ENCODE data around the gene UNC79. TPM values are rescaled to one million over a fixed set of nuclear protein-coding genes. Genes with fewer than 3 reads are reported as not detected.

UNC79 gene
- total and polyA plus RNA-seq, 5 donors from 2014 or later: not detected

DNA sequence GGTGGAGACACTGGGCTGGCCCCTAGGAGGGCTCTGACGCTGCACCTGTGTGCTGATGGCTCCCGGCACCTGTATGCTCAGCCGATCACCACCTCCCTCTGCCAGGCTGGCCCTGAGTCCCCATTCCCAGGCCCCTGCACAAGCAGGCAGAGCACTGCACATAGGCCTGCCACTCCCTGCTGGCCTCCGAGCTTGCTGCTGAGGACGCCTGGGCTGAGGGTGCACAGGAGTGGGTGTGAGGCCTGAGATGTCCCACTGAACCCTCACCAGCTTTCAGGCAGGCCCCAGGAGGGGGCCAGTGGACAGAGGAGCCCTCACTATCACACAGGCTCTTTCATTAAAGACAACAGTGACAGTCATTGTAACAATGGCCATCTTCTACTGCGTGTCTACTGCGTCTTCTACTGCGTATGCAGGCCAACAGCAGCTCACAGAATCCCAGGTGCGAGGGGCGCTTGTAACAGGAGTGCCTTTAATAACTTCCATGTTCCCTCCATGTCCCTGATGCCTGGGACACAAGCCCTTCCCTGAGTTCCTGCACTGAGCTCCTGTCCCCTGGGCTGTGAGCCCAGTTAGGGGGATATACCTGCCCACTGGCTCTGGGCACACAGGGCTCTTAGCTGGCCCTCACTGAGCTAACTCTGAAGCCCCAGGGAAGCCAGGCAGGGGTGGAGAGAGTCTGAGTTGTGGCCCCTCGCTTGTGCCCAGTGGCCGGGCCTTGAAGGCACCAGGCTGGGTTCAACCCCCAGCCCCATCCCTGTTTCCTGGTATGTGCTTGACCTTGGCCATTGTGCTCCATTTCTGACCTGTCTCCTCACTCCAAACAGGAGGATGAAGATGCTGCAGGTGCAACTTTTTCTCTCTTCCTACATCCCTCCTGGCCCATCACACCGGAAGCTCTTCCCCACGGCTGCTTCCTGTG lies 286.3 kb downstream of the UNC79 start:
- no peaks in the 10 kb centered on the region for H3K9me3 ChIP-seq (ENCODE audit: control insufficient read depth in 2 of 2, low read length in 2 of 2)
- no peaks in the 10 kb centered on the region for H3K4me1 ChIP-seq (ENCODE audit: control insufficient read depth, insufficient read depth, low read length, poor library complexity, severe bottlenecking)
- Mint-ChIP-seq H3K27me3 (peaks cover 11% of the 10 kb centered on the region), H3K9me3 (no peaks in the 10 kb centered on the region), H3K36me3 (peaks cover 5% of the 10 kb centered on the region), H3K4me3 (no peak overlapping the region), H3K4me1 (no peaks in the 10 kb centered on the region), H3K27ac (no peak overlapping the region)
- DNase-seq (no peak), ATAC-seq (ENCODE audit: low read depth in 2 of 2) (no peak)
- H3K4me3 ChIP-seq (ENCODE audit: low read depth, low read length): no peak overlapping the region
- no peaks in the 10 kb centered on the region for H3K27me3 ChIP-seq (ENCODE audit: control insufficient read depth, insufficient read depth, low read length)
- no peaks in the 10 kb centered on the region for H3K36me3 ChIP-seq (ENCODE audit: control insufficient read depth, insufficient read depth, low read length)
- H3K27ac ChIP-seq (ENCODE audit: insufficient read depth, low read length, poor library complexity, severe bottlenecking): no peak overlapping the region

DNA sequence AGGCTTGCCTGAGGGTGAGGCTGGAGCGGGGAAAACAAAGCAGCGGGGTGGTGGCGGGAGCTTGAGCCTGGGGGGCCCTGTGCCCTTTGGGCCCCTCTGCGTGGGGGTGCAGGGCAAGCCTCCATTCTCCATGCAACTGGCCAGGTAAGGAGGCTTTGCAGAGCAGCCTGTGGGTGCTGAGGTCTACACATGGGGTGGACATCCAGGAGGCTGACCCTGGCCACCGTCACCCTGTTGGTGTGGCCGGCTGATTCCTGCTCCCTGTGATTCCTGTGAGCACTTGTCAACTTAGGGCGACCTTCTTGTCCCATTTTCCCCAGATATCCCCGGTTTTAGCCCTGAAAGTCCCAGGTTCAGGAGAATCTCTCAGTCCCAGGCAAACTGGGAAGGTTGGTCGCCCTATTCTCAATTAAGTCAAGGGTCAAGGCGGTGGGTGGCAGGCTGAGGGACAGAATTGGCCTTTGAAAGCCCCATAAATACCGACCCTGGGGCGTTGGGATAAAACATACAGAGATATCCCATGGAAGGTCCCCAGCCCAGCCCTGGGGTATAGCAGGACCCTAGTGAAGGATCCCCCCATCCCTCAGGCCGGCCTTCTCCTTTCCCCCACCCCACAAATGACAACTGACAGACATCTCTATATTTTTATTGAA lies 287.1 kb downstream of the UNC79 start:
- H3K36me3 ChIP-seq (ENCODE audit: control insufficient read depth, insufficient read depth, low read length): no peaks in the 10 kb centered on the region
- peaks cover 0 to 3% (median 0%) of the 10 kb centered on the region in 7 donors for H3K9me3 Mint-ChIP-seq
- no peaks in the 10 kb centered on the region for H3K4me1 ChIP-seq (ENCODE audit: control insufficient read depth, insufficient read depth, low read length, poor library complexity, severe bottlenecking)
- peaks cover 11% of the 10 kb centered on the region for H3K27me3 Mint-ChIP-seq
- ATAC-seq (ENCODE audit: low read depth in 2 of 2): no peak
- peaks cover 5% of the 10 kb centered on the region for H3K36me3 Mint-ChIP-seq
- H3K27ac Mint-ChIP-seq: no peak overlapping the region
- no peak overlapping the region for H3K4me3 Mint-ChIP-seq
- H3K27me3 ChIP-seq (ENCODE audit: control insufficient read depth, insufficient read depth, low read length): no peaks in the 10 kb centered on the region
- no peak overlapping the region for H3K27ac ChIP-seq (ENCODE audit: insufficient read depth, low read length, poor library complexity, severe bottlenecking)
- no peak overlapping the region for H3K4me3 ChIP-seq (ENCODE audit: low read depth, low read length)
- no peaks in the 10 kb centered on the region for H3K9me3 ChIP-seq (ENCODE audit: control insufficient read depth in 2 of 2, low read length in 2 of 2)
- H3K4me1 Mint-ChIP-seq: no peaks in the 10 kb centered on the region
- DNase-seq: no peak

DNA sequence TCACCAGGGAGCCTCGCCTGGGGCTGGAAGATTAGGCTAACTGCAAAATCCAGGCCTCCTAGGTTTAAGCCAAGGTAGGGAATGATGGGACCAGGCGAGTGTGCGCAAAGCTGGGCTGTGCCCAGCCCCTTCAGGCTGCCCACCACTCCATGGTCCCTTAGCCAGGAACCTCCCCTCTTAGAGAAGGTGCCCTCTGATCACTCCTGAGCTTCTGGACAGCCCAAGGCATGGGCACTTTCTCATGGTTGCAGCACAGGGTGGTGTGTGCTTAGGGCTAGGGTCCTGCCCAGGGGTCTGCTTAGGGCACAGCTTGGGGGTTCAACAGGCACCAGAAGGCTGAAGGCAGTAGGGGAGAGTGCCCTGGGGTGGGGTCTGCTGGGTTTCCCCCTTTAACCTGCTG lies 288.5 kb downstream of the UNC79 start:
- ATAC-seq (ENCODE audit: low read depth in 2 of 2): no peak
- Histone ChIP-seq H3K36me3 (ENCODE audit: control insufficient read depth, insufficient read depth, low read length) (no peaks in the 10 kb centered on the region), H3K4me1 (ENCODE audit: control insufficient read depth, insufficient read depth, low read length, poor library complexity, severe bottlenecking) (no peaks in the 10 kb centered on the region), H3K27me3 (ENCODE audit: control insufficient read depth, insufficient read depth, low read length) (no peaks in the 10 kb centered on the region), H3K27ac (ENCODE audit: insufficient read depth, low read length, poor library complexity, severe bottlenecking) (no peak overlapping the region), H3K4me3 (ENCODE audit: low read depth, low read length) (no peak overlapping the region), H3K9me3 (ENCODE audit: control insufficient read depth in 2 of 2, low read length in 2 of 2) (no peaks in the 10 kb centered on the region)
- Mint-ChIP-seq H3K4me1 (no peaks in the 10 kb centered on the region), H3K4me3 (no peak overlapping the region), H3K36me3 (peaks cover 5% of the 10 kb centered on the region), H3K27me3 (peaks cover 10% of the 10 kb centered on the region), H3K9me3 (peaks cover 0 to 3% (median 0%) of the 10 kb centered on the region in 7 donors), H3K27ac (no peak overlapping the region)
- no peak for DNase-seq

DNA sequence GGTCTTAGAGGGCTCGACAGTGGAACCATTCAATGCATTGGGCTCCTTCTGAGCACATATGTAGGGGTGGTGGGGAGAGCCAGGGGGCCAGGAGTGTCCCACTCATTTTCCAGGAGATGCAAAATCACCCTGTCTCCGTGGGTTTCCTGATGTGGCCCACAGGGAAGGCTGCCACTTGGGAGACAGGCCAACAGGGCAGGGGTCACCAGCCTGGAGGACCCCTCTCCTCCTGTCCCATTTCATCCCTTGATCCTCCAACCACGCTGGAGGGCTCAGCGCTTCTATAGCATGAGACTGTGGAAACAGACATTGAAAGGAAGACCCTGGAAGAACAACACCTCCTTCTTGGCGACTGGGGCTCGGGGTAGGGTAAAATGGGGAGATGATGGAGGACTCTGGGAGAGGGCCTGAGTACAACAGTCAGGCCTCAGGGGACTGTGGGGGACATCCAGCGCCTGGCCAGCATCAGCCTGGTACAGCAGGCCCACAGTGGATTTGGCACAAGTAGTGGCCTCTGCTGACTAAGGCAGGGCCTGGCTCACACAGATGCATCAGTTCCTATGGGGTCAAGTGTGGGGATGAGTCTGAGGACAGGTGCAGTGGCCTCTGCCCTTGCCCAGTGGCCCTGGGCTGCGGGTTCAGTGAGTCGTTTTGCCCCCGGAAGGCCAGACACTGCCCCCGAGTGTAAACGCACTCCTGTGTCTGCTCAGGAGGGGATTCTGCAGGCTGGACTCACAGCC lies 289.5 kb downstream of the UNC79 start:
- Histone ChIP-seq H3K4me3 (ENCODE audit: low read depth, low read length) (no peak overlapping the region), H3K27me3 (ENCODE audit: control insufficient read depth, insufficient read depth, low read length) (no peaks in the 10 kb centered on the region), H3K36me3 (ENCODE audit: control insufficient read depth, insufficient read depth, low read length) (no peaks in the 10 kb centered on the region), H3K9me3 (ENCODE audit: control insufficient read depth in 2 of 2, low read length in 2 of 2) (no peaks in the 10 kb centered on the region), H3K27ac (ENCODE audit: insufficient read depth, low read length, poor library complexity, severe bottlenecking) (no peak overlapping the region), H3K4me1 (ENCODE audit: control insufficient read depth, insufficient read depth, low read length, poor library complexity, severe bottlenecking) (no peaks in the 10 kb centered on the region)
- H3K27ac Mint-ChIP-seq: no peak overlapping the region
- ATAC-seq (ENCODE audit: low read depth in 2 of 2): no peak
- no peak overlapping the region for H3K4me3 Mint-ChIP-seq
- no peaks in the 10 kb centered on the region for H3K27me3 Mint-ChIP-seq
- H3K9me3 Mint-ChIP-seq: peaks cover 0 to 3% (median 0%) of the 10 kb centered on the region in 7 donors
- peaks cover 5% of the 10 kb centered on the region for H3K36me3 Mint-ChIP-seq
- H3K4me1 Mint-ChIP-seq: no peaks in the 10 kb centered on the region
- DNase-seq: no peak

DNA sequence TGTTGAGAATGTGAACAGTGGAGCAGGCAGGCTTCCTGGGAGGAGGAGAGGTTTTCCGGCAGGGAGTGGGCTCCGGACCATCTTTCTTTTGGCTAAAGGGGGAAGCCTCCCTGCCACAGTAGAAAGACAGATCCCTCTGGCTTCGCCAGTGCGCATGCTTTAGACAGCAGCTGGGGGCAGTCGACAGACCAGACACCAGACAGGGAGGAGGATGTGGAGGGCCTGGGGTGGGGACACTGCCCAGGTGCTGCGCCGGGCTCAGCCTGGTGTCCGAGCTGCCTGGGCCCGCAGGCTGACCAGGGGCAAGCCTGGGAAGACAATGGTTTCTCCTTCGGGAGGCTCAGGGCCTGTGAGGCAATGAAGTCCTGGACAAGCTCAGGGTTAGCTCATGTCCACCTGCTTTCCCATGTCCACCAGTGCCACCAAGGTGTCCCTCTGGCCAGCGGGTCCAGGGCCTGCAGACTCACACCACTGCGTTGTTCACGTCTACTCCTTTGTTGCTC lies 290.3 kb downstream of the UNC79 start:
- Histone ChIP-seq H3K4me1 (ENCODE audit: control insufficient read depth, insufficient read depth, low read length, poor library complexity, severe bottlenecking) (no peaks in the 10 kb centered on the region), H3K4me3 (ENCODE audit: low read depth, low read length) (no peak overlapping the region), H3K27ac (ENCODE audit: insufficient read depth, low read length, poor library complexity, severe bottlenecking) (no peak overlapping the region), H3K9me3 (ENCODE audit: control insufficient read depth in 2 of 2, low read length in 2 of 2) (no peaks in the 10 kb centered on the region), H3K36me3 (ENCODE audit: control insufficient read depth, insufficient read depth, low read length) (no peaks in the 10 kb centered on the region), H3K27me3 (ENCODE audit: control insufficient read depth, insufficient read depth, low read length) (no peaks in the 10 kb centered on the region)
- no peaks in the 10 kb centered on the region for H3K27me3 Mint-ChIP-seq
- peak overlapping the region in 1 of 3 donors; percentile 61 for H3K27ac Mint-ChIP-seq
- no peaks in the 10 kb centered on the region for H3K4me1 Mint-ChIP-seq
- H3K9me3 Mint-ChIP-seq: peaks cover 0 to 3% (median 0%) of the 10 kb centered on the region in 7 donors
- H3K36me3 Mint-ChIP-seq: peaks cover 5% of the 10 kb centered on the region
- no peak for DNase-seq
- H3K4me3 Mint-ChIP-seq: no peak overlapping the region
- ATAC-seq (ENCODE audit: low read depth in 2 of 2): no peak

DNA sequence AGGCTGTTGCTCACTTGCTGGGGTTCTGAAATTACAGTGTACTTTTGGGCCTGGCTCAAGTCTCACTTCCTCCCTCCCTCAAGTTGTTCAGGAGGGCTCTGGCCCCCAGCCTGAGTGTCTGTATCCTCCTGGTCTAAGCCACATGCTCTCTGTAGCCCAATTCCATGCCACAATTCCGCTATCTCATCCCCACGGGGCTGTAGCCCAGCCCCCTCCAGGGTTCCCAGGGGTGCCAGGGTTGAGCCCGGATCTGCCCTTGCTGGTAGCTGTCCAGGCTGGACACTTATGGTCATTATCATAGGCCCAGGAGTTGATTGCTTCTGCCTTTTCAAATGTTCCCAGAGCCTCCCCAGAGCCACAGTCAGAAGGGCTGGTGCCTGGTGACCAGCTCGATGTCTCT lies 292.3 kb downstream of the UNC79 start:
- no peak for DNase-seq
- H3K4me1 Mint-ChIP-seq: no peaks in the 10 kb centered on the region

DNA sequence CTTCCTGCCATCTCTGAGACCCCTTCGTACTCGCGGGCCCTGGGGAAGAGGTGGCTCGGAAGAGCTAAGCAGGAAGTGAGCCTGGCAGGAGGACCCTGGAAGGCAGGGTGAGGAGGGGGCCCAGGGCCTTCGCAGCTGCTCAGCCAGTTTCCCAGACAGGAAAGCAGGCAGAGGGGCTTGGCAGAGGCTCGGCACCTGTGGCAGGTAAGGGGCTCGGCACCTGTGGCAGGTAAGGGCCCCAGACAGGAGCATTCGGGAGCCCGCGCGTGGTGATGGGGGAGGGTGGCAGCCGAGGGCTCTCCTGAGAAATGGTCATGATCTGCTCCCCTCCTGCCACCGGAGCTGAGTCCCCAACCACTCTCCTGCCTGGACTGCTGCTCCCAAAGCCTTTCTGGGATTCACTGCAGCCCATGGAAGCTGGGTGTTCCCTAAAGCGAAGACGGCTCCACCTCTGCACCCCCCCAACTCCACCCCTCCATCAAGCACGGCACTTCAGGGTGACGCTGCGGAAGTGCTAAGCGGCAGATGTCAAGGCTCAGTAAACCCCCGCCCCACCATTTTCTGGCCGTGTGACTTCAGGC lies 294.4 kb downstream of the UNC79 start:
- no peak for ATAC-seq (ENCODE audit: low read depth in 2 of 2)
- H3K4me3 Mint-ChIP-seq: no peak overlapping the region
- peaks cover 5% of the 10 kb centered on the region for H3K36me3 Mint-ChIP-seq
- H3K27me3 Mint-ChIP-seq: no peaks in the 10 kb centered on the region
- H3K9me3 Mint-ChIP-seq: peaks cover 0 to 4% (median 0%) of the 10 kb centered on the region in 7 donors
- no peak overlapping the region for H3K27ac Mint-ChIP-seq
- Histone ChIP-seq H3K27ac (ENCODE audit: insufficient read depth, low read length, poor library complexity, severe bottlenecking) (no peak overlapping the region), H3K4me1 (ENCODE audit: control insufficient read depth, insufficient read depth, low read length, poor library complexity, severe bottlenecking) (no peaks in the 10 kb centered on the region), H3K9me3 (ENCODE audit: control insufficient read depth in 2 of 2, low read length in 2 of 2) (no peaks in the 10 kb centered on the region), H3K36me3 (ENCODE audit: control insufficient read depth, insufficient read depth, low read length) (no peaks in the 10 kb centered on the region), H3K4me3 (ENCODE audit: low read depth, low read length) (no peak overlapping the region), H3K27me3 (ENCODE audit: control insufficient read depth, insufficient read depth, low read length) (no peaks in the 10 kb centered on the region)
- H3K4me1 Mint-ChIP-seq: no peaks in the 10 kb centered on the region
- no peak for DNase-seq

More for the DNA sequence above, 292.3 kb downstream of the UNC79 start:
- no peaks in the 10 kb centered on the region for H3K36me3 ChIP-seq (ENCODE audit: control insufficient read depth, insufficient read depth, low read length)
- H3K9me3 Mint-ChIP-seq: peaks cover 0 to 3% (median 0%) of the 10 kb centered on the region in 7 donors
- no peak overlapping the region for H3K4me3 ChIP-seq (ENCODE audit: low read depth, low read length)
- H3K27me3 Mint-ChIP-seq: no peaks in the 10 kb centered on the region
- peaks cover 5% of the 10 kb centered on the region for H3K36me3 Mint-ChIP-seq
- no peak overlapping the region for H3K27ac ChIP-seq (ENCODE audit: insufficient read depth, low read length, poor library complexity, severe bottlenecking)
- no peak overlapping the region for H3K4me3 Mint-ChIP-seq
- no peaks in the 10 kb centered on the region for H3K4me1 ChIP-seq (ENCODE audit: control insufficient read depth, insufficient read depth, low read length, poor library complexity, severe bottlenecking)
- no peaks in the 10 kb centered on the region for H3K9me3 ChIP-seq (ENCODE audit: control insufficient read depth in 2 of 2, low read length in 2 of 2)
- H3K27me3 ChIP-seq (ENCODE audit: control insufficient read depth, insufficient read depth, low read length): no peaks in the 10 kb centered on the region
- ATAC-seq (ENCODE audit: low read depth in 2 of 2): no peak
- no peak overlapping the region for H3K27ac Mint-ChIP-seq
